Sigmoid colon (tissue), 7 donors: ENCODE measurements around the gene CYB5R3. TPM values are rescaled to one million over a fixed set of nuclear protein-coding genes. Genes with fewer than 3 reads are reported as not detected.
"Not testable (repeated sequence)": the region's sequence is repeated elsewhere in the genome, so short reads cannot be mapped to it uniquely, and the experiment has no call there.

Experiments
- DNase-seq: peaks from one replicate; pipeline ENCODE4 v3.0.0-alpha.2; 2019
- H3K27ac ChIP-seq, 4 donors: fragments of 200-600 bp; sonication (generic); one replicate each; pipeline ENCODE4 v1.5.1; 2016 to 2019; ENCODE audit warnings: mild to moderate bottlenecking in 1 of 4
- H3K27me3 ChIP-seq, 3 donors: fragments of 200-600 bp; sonication (generic); one replicate each; pipeline ENCODE4 v1.5.1; 2019; ENCODE audit warnings: mild to moderate bottlenecking in 1 of 3
- H3K36me3 ChIP-seq, 4 donors: fragments of 200-600 bp; sonication (generic); one replicate each; pipeline ENCODE4 v1.5.1; 2016 to 2019
- H3K4me1 ChIP-seq, 4 donors: fragments of 200-600 bp; sonication (generic); one replicate each; pipeline ENCODE4 v1.5.1; 2017 to 2019
- H3K4me3 ChIP-seq, 4 donors: fragments of 200-600 bp; sonication (generic); one replicate each; pipeline ENCODE4 v1.5.1; 2017 to 2019; ENCODE audit warnings: mild to moderate bottlenecking in 2 of 4, moderate library complexity in 1 of 4
- H3K9me3 ChIP-seq, 4 donors: fragments of 200-600 bp in 3 of 4; sonication (generic) in 3 of 4; one replicate each; pipeline versions ENCODE4 v1.5.1 to v1.6.1; 2013 to 2019
- CTCF ChIP-seq, 4 experiments: fragments of 450-650 bp in 3 of 4; fragments of 200-600 bp in 1 of 4; IDR thresholded peaks; one replicate each; pipeline ENCODE4 v1.5.1; 2016 to 2019; ENCODE audit warnings: antibody characterized with exemption in 4 of 4, mild to moderate bottlenecking in 3 of 4, moderate library complexity in 2 of 4
- EP300 ChIP-seq, 4 donors: sonication (generic); formaldehyde crosslinking; IDR thresholded peaks; one replicate each; pipeline ENCODE4 v1.6.1; 2017; ENCODE audit warnings: antibody characterized with exemption in 4 of 4
- POLR2A ChIP-seq, 2 donors: fragments of 450-650 bp; IDR thresholded peaks; one replicate each; pipeline ENCODE4 v1.6.1; 2016; ENCODE audit warnings: antibody characterized with exemption in 2 of 2, mild to moderate bottlenecking in 2 of 2, moderate library complexity in 2 of 2
- POLR2AphosphoS5 ChIP-seq, 4 donors: sonication (generic); formaldehyde crosslinking; IDR thresholded peaks; one replicate each; pipeline ENCODE4 v1.6.1; 2017; ENCODE audit warnings: antibody characterized with exemption in 4 of 4
- WGBS, 2 donors: extraction: QIAGEN DNeasy Blood & Tissue Kit; methylation state at CpG; one replicate each; pipeline ENCODE4 v1.1.7; 2013; 5-methylcytosine and 5-hydroxymethylcytosine counted together
- intact Hi-C: fragments of 100-400 bp; cut with DNase I; formaldehyde crosslinking; loops from one replicate; pipeline ENCODE4 v1.15.1; 2023
- polyA plus RNA-seq, 3 donors: library from polyadenylated mRNA; stranded (reverse); fragments of 200-250 nt; gene quantifications; one replicate each; pipeline ENCODE4 v1.2.3, GENCODE V29; 2013
- total RNA-seq, 4 donors: library from RNA; depleted of rRNA; stranded (reverse); fragments of >200 nt; gene quantifications; one replicate each; pipeline ENCODE4 v1.1.0, GENCODE V29; 2016
- donor health status: healthy with polysubstance abuse.
- donor health status: Bipolar disorder and iron deficiency.
- donor health status: healthy.

The CYB5R3 gene
- total and polyA plus RNA-seq, 7 donors, result 44.9 to 158 (median 78.7) TPM

GRCh38 chr22:42585096-42585495 is 64.1 kb downstream of the CYB5R3 start:
- H3K4me1 ChIP-seq, result peaks cover 0 to 10% (median 5%) of the 10 kb centered on the region in 4 donors
- H3K4me3 ChIP-seq, result no peak overlapping the region
- H3K27me3 ChIP-seq, result no peaks in the 10 kb centered on the region
- TF ChIP-seq POLR2AphosphoS5 (IDR thresholded peaks at IDR 0.05) (no peak), EP300 (IDR thresholded peaks at IDR 0.05) (no peak), CTCF (IDR thresholded peaks at IDR 0.05) (no peak), POLR2A (IDR thresholded peaks at IDR 0.05) (no peak)
- DNase-seq, result no peak
- 84 to 89% methylated on average over 8 of the region's 8 CpGs for WGBS, 2 donors
- no peaks in the 10 kb centered on the region for H3K9me3 ChIP-seq
- intact Hi-C loops, result no loop called here
- H3K36me3 ChIP-seq, result peaks cover 34 to 72% (median 43%) of the 10 kb centered on the region in 4 donors
- H3K27ac ChIP-seq, result no peak overlapping the region

GRCh38 chr22:42584364-42584940 is 64.7 kb downstream of the CYB5R3 start:
- 94 to 96% methylated on average over 4 of the region's 4 CpGs for WGBS, 2 donors
- H3K36me3 ChIP-seq, result peaks cover 34 to 71% (median 42%) of the 10 kb centered on the region in 4 donors

GRCh38 chr22:42582987-42583386 is 66.2 kb downstream of the CYB5R3 start:
- DNase-seq, result no peak
- 92 to 97% methylated on average over 1 of the region's 1 CpG for WGBS, 2 donors
- H3K36me3 ChIP-seq, result peaks cover 38 to 67% (median 42%) of the 10 kb centered on the region in 4 donors
- peaks cover 0 to 10% (median 5%) of the 10 kb centered on the region in 4 donors for H3K4me1 ChIP-seq
- H3K4me3 ChIP-seq, result no peak overlapping the region
- TF ChIP-seq POLR2A (IDR thresholded peaks at IDR 0.05), result no peak
- no peaks in the 10 kb centered on the region for H3K27me3 ChIP-seq
- no peak overlapping the region for H3K27ac ChIP-seq
- intact Hi-C loops, result no loop called here
- no peaks in the 10 kb centered on the region for H3K9me3 ChIP-seq

More at GRCh38 chr22:42584364-42584940, 64.7 kb downstream of the CYB5R3 start:
- Histone ChIP-seq H3K4me3 (no peak overlapping the region), H3K9me3 (no peaks in the 10 kb centered on the region), H3K27me3 (no peaks in the 10 kb centered on the region), H3K27ac (no peak overlapping the region), H3K4me1 (peaks cover 0 to 10% (median 5%) of the 10 kb centered on the region in 4 donors)
- no peak for DNase-seq
- intact Hi-C loops, result no loop called here
- TF ChIP-seq POLR2AphosphoS5 (IDR thresholded peaks at IDR 0.05) (no peak), EP300 (IDR thresholded peaks at IDR 0.05) (no peak), CTCF (IDR thresholded peaks at IDR 0.05) (no peak), POLR2A (IDR thresholded peaks at IDR 0.05) (no peak)

- WGBS, 2 donors, result 6% methylated on average over 64 of the region's 64 CpGs
- no peak for TF ChIP-seq EP300 (IDR thresholded peaks at IDR 0.05)
- TF ChIP-seq POLR2AphosphoS5 (IDR thresholded peaks at IDR 0.05), result peak; percentile 9 to 79 (median 40)
- Histone ChIP-seq H3K9me3 (no peaks in the 10 kb centered on the region), H3K27me3 (no peaks in the 10 kb centered on the region), H3K27ac (peak overlapping the region; percentile 37 to 75 (median 68)), H3K4me3 (peak overlapping the region; percentile 73 to 84 (median 74)), H3K36me3 (peaks cover 29 to 66% (median 37%) of the 10 kb centered on the region in 4 donors), H3K4me1 (peaks cover 0 to 10% (median 5%) of the 10 kb centered on the region in 4 donors)
- intact Hi-C loops, result no loop called here
- DNase-seq, result peak; percentile 89
Observed at GRCh38 chr22:42581762-42582716, 67.2 kb downstream of the CYB5R3 start.

- H3K4me1 ChIP-seq, H3K9me3 ChIP-seq, DNase-seq, H3K27me3 ChIP-seq, intact Hi-C loops: not testable (repeated sequence)
- H3K4me3 ChIP-seq, result peak overlapping the region; percentile 73 to 84 (median 74)
- peak overlapping the region; percentile 37 to 75 (median 68) for H3K27ac ChIP-seq
- WGBS, 2 donors, result 1% methylated on average over 11 to 13 of the region's 22 CpGs
- peaks cover 23 to 63% (median 31%) of the 10 kb centered on the region in 4 donors for H3K36me3 ChIP-seq
Observed at GRCh38 chr22:42581194-42581761, 67.9 kb downstream of the CYB5R3 start.

GRCh38 chr22:42580040-42580439 is 69.2 kb downstream of the CYB5R3 start:
- H3K4me1 ChIP-seq, intact Hi-C loops, H3K27ac ChIP-seq, H3K27me3 ChIP-seq, H3K4me3 ChIP-seq, DNase-seq, H3K9me3 ChIP-seq: not testable (repeated sequence)
- peaks cover 10 to 60% (median 20%) of the 10 kb centered on the region in 4 donors for H3K36me3 ChIP-seq
- WGBS, 2 donors, result 88 to 93% methylated on average over 3 of the region's 4 CpGs
